Activated CD8-positive, alpha-beta T cell treated with anti-CD3 and anti-CD28 coated beads, Interleukin-2, amount 10 ng/mL, durations not matched to agents 7 days and 5 days (primary cell): Measurements from ENCODE around the gene TBCD. TPM values are rescaled to one million over a fixed set of nuclear protein-coding genes. Genes with fewer than 3 reads are reported as not detected.

ENCODE experiments used
- ATAC-seq: fragments of 150-1000 bp; cut with Tn5 transposase; one replicate; pipeline ENCODE4 v1.10.0; 2021; ENCODE audit warnings: moderate library complexity
- CTCF ChIA-PET: fragments of 350-600 bp; sonication (Branson Sonifier 250); formaldehyde crosslinking; loops from one replicate; lab custom pipeline; 2021; ENCODE audit warnings: antibody characterized with exemption; lab: Charles Lee
- POLR2A ChIA-PET: fragments of 350-600 bp; sonication (Branson Sonifier 250); formaldehyde crosslinking; loops from one replicate; lab custom pipeline; 2021; ENCODE audit warnings: antibody characterized with exemption; lab: Charles Lee
- DNase-seq: peaks from one replicate; pipeline ENCODE4 v3.0.0-alpha.2; 2020
- H3K27ac Mint-ChIP-seq: one replicate; pipeline ENCODE4 v1.8.0; 2021; ENCODE audit warnings: mild to moderate bottlenecking, mixed read lengths
- H3K27me3 Mint-ChIP-seq: one replicate; pipeline ENCODE4 v1.8.0; 2021; ENCODE audit warnings: low read depth, mixed read lengths
- H3K36me3 Mint-ChIP-seq: one replicate; pipeline ENCODE4 v1.8.0; 2021; ENCODE audit warnings: low read depth, mixed read lengths
- H3K4me1 Mint-ChIP-seq: one replicate; pipeline ENCODE4 v1.8.0; 2021; ENCODE audit warnings: low read depth, mixed read lengths
- H3K4me3 Mint-ChIP-seq: one replicate; pipeline ENCODE4 v1.8.0; 2021; ENCODE audit warnings: mild to moderate bottlenecking, mixed read lengths
- H3K9me3 Mint-ChIP-seq: one replicate; pipeline ENCODE4 v1.8.0; 2022; ENCODE audit warnings: mixed read lengths; ENCODE audit not compliant: insufficient read depth
- total RNA-seq, 2 experiments: library from RNA; stranded (reverse); gene quantifications; one replicate each; pipeline ENCODE4 v1.2.3, GENCODE V29; 2021

Gene TBCD
- total RNA-seq, 2 experiments from 2014 or later: 112 to 122 TPM

DNA sequence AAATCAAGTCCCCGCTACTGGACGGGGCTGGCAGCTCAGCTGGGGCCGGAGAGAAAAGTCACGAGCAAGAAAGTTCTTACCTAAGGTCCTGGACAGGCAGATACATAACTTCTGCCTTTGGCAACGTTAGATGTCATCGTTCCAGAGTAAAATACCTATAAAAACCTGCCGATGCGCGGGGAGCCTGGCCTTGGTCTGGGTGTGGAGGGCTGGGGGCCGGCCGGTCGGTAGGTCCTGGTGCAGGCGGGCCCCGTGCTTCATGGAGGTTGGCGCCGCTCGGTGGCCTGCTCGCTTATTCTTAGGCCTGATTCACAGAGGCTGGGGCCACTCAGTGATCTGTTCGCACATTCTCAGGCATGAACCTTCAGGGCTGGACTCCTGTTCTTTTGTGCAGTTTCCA, 121.7 kb downstream of the TBCD start:
- ChIA-PET POLR2A (no interaction called here), CTCF (no interaction called here)
- ATAC-seq (no peak), DNase-seq (no peak)
- Mint-ChIP-seq H3K27ac (no peak overlapping the region), H3K4me1 (peaks cover 33% of the 10 kb centered on the region), H3K36me3 (peaks cover 25% of the 10 kb centered on the region), H3K27me3 (no peaks in the 10 kb centered on the region), H3K4me3 (no peak overlapping the region), H3K9me3 (no peaks in the 10 kb centered on the region)

DNA sequence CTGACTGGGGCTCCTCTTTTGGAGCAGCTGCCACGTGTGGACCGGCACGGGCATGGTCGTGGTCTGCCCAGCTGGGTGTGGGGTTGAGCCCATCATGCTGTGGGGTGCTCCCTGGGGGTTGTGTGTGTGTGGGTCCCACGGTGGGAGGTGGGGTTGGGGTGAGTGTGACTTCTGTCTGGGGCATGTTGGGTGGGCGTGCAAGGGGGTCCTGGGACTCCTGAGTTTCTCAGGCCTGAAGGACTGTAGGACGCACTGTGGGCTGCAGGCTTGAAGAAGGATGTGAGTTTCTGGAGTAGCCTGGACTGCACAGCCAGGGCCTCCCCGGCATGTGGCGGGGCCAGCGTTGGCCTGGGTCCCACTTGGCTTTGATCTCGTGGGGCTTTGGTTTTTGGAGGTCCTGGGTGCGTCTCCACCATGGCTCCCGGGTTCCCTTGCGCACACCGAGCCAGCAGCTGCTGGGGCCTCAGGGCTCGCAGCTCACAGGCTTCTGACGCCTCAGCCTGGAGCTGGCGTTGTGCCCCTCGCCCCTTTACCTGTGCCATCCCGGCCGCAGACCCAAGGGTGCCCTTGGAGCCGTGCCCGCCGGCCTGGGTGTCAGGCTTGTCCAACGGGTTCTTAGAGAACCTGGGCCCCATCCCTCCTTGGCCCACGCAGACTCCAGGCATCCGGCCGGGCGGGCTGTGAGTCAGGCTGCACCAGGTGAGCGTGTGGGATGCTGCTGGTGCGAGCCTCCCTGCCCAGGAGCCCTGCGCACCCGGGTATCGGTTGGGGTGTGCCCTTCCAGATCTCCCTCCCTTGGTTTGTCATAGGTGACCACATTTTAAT, 122.4 kb downstream of the TBCD start:
- CTCF ChIA-PET: interaction anchor here (0.9 to 1.8 kb wide), 2 partner anchors 30 to 92 kb away, joined by 3 to 4 read pairs; no protein-coding TSS in a partner anchor
- no peak for ATAC-seq
- Mint-ChIP-seq H3K4me1 (peaks cover 40% of the 10 kb centered on the region), H3K4me3 (no peak overlapping the region), H3K36me3 (peaks cover 30% of the 10 kb centered on the region), H3K27me3 (no peaks in the 10 kb centered on the region), H3K9me3 (no peaks in the 10 kb centered on the region), H3K27ac (no peak overlapping the region)
- DNase-seq: no peak
- POLR2A ChIA-PET: interaction anchor here (0.8 kb wide), 1 partner anchor 10 kb away, joined by 5 read pairs; no protein-coding TSS in a partner anchor

DNA sequence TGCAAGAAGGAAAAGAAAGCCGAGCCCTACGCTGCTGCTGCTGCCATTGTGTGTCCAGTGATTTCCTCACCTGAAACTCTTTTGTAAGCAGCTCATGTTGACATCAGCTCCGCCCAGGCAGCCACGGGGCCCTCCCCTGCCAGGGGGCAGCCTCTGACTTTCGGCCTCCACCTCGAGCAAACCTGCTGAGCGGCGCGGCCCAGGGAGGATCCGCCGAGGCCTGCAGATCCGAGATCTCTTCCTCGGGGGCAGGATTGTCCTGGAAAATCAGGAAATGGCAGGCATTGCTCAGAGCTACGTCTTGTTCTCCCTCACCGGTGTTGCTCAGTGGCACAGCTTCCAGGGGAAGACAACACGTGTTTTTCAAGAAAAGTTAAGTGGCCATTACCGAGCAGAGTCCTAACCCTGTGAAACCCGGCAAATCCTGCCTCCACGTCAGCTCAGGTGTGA, 123.6 kb downstream of the TBCD start:
- Mint-ChIP-seq H3K4me3 (no peak overlapping the region), H3K4me1 (peaks cover 50% of the 10 kb centered on the region), H3K27me3 (no peaks in the 10 kb centered on the region), H3K36me3 (peaks cover 33% of the 10 kb centered on the region), H3K27ac (no peak overlapping the region), H3K9me3 (no peaks in the 10 kb centered on the region)
- DNase-seq (no peak), ATAC-seq (no peak)
- CTCF ChIA-PET: interaction anchor here (1.2 to 1.8 kb wide), 2 partner anchors 15 to 31 kb away, joined by 4 read pairs; no protein-coding TSS in a partner anchor
- POLR2A ChIA-PET: no interaction called here

DNA sequence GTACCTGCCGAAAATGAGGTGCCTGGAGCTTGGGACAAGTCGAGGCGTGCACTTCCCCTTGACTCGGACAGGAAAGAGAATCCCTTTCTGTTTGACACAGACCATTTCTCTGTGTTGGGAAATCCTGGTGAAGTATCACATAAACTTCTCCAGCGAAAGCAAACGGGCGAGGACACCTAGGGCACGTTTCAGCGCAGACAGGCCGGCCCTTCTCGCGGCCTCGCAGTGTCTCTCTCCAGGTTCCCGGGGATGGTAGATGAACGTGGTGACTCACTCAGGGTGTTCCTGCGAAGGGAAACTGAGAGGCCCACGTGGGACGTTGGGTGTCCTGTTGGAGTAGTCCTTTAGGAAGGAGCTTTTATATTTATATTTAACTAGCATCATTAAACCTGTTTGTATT, 124.3 kb downstream of the TBCD start:
- no peaks in the 10 kb centered on the region for H3K27me3 Mint-ChIP-seq
- H3K4me3 Mint-ChIP-seq: no peak overlapping the region
- H3K27ac Mint-ChIP-seq: no peak overlapping the region
- DNase-seq: no peak
- peaks cover 52% of the 10 kb centered on the region for H3K4me1 Mint-ChIP-seq
- CTCF ChIA-PET: interaction anchor here (1.2 to 1.8 kb wide), 2 partner anchors 16 to 32 kb away, joined by 4 read pairs; no protein-coding TSS in a partner anchor
- H3K36me3 Mint-ChIP-seq: peaks cover 27% of the 10 kb centered on the region
- no peak for ATAC-seq
- no peaks in the 10 kb centered on the region for H3K9me3 Mint-ChIP-seq
- POLR2A ChIA-PET: no interaction called here

DNA sequence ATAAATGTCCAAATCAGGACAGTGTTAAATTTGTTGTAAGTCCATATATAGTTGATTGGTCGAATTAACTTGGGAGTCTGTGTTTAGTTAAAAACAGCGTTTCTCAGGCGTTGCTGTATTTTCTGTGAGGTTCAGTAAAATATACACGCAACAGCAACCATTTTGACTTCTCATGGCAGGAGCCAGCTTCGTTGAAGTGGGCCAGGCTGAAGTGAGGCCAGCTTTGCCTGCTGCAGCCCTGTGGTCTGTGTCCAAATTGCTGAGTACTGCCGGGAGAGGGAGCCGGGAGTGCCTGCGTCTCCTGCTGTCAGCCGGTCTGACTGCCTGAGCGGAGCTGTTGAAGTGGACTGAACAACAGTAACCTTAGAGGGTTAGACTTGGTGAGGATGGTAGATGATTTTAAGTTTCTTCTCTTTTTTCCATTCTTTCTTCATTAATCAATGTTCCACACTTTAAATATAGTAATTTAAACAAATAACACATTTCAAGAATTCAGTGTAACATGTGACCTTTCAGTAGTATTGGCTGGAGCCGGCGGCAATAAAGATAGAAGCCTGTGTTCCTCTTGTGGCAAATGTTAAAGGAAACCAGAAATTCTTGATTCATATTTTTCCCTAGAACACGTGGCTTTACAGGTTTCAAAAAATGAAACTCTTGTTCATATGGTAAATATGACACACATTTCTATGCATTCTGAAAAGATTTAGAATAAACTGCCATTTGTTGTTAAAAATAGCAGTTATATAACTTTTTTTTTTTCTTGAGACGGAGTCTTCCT, 124.9 kb downstream of the TBCD start:
- CTCF ChIA-PET: no interaction called here
- DNase-seq (no peak), ATAC-seq (no peak)
- no peak overlapping the region for H3K4me3 Mint-ChIP-seq
- POLR2A ChIA-PET: interaction anchor here (2.4 kb wide), 1 partner anchor 12 kb away, joined by 9 read pairs; no protein-coding TSS in a partner anchor
- H3K9me3 Mint-ChIP-seq: no peaks in the 10 kb centered on the region
- H3K27me3 Mint-ChIP-seq: no peaks in the 10 kb centered on the region
- H3K27ac Mint-ChIP-seq: no peak overlapping the region
- H3K4me1 Mint-ChIP-seq: peaks cover 56% of the 10 kb centered on the region
- peaks cover 25% of the 10 kb centered on the region for H3K36me3 Mint-ChIP-seq

DNA sequence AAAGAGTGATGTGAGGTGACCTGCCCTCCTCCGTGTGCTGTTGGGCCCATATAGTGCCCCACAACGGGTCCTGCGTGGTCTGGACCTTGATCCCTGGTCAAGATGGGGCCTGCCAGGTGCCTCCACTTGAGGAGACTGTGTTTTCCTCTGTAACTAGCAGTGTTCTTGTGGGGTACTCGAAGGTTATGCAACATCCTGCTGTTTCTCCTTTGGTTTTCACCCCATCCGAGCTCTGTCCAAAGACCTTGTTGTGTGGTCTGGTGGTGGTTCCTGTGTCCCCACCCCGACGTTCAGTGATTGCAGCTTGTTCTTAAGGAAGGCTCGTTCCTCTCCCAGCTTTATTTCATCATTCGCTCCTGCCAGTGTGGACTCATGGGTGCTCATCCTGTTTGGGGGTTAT, 126.7 kb downstream of the TBCD start:
- no peak for ATAC-seq
- Mint-ChIP-seq H3K4me1 (peaks cover 74% of the 10 kb centered on the region), H3K4me3 (no peak overlapping the region), H3K27me3 (no peaks in the 10 kb centered on the region), H3K27ac (peak overlapping the region; percentile 17), H3K36me3 (peaks cover 22% of the 10 kb centered on the region), H3K9me3 (no peaks in the 10 kb centered on the region)
- CTCF ChIA-PET: no interaction called here
- POLR2A ChIA-PET: interaction anchor here (2.4 kb wide), 1 partner anchor 14 kb away, joined by 9 read pairs; no protein-coding TSS in a partner anchor
- no peak for DNase-seq

DNA sequence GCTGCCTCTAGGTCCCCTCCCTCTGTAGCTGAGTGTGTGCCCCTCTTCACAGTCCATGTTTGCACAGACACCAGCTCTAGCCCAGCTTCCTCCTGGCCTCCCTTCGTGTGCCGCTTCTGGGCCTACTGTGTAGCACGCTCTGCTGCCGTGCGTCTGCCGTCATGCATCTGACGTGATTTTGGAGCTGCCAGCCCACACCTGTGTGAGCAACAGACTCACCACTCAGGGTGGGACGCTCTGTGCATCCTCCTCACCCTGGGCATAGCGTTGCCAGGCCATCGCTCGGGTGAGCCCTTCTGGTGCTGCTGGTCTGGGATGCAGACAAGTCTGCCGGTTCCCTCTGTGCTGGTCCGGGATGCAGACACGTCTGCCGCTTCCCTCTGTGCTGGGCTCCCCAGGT, 127.4 kb downstream of the TBCD start:
- Mint-ChIP-seq H3K27ac (no peak overlapping the region), H3K27me3 (no peaks in the 10 kb centered on the region), H3K9me3 (no peaks in the 10 kb centered on the region), H3K4me1 (peaks cover 81% of the 10 kb centered on the region), H3K36me3 (peaks cover 28% of the 10 kb centered on the region), H3K4me3 (no peak overlapping the region)
- POLR2A ChIA-PET: interaction anchor here (2.4 kb wide), 1 partner anchor 15 kb away, joined by 9 read pairs; no protein-coding TSS in a partner anchor
- CTCF ChIA-PET: no interaction called here
- DNase-seq: no peak
- ATAC-seq: no peak

DNA sequence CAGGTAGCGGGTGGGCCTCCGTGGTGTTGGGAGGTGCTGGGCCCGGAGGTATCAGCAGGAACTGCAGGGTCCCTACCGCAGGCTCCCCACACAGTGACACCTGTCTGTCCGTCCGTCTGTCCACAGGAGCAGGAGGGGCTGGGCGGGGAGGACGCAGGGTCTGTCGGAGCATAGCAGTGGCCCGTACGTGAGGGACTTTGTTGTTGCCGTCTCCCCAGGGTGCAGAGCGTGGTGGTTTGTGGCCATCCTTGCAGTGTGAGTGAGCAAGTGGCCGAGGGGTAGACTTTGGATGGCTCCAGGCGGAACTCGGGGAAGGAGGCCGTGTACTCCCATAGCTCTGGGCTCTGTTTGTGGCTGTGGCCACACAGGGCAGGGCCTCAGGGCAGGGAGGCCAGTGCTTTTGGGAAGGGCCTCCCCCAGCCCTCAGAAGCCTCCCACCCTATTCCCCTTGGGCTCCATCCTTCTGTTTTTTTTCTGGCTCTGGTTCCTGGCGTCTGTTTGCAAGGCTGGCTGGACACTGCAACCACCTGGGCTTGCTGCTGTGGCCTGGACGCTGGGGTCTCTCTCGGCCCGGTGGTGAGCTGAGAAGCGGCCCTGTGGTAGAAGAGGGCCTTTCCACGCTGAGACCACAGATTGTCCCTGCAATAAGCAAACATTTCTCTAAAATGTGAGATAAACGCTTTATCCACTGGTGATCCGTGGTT, 128.9 kb downstream of the TBCD start:
- DNase-seq: no peak
- CTCF ChIA-PET: interaction anchor here (1.4 kb wide), 1 partner anchor 17 kb away, joined by 5 read pairs; no protein-coding TSS in a partner anchor
- Mint-ChIP-seq H3K4me1 (peaks cover 92% of the 10 kb centered on the region), H3K4me3 (no peak overlapping the region), H3K36me3 (peaks cover 28% of the 10 kb centered on the region), H3K27ac (no peak overlapping the region), H3K27me3 (no peaks in the 10 kb centered on the region), H3K9me3 (no peaks in the 10 kb centered on the region)
- ATAC-seq: no peak
- POLR2A ChIA-PET: interaction anchor here (0.8 kb wide), 1 partner anchor 320 kb away, joined by 3 read pairs; no protein-coding TSS in a partner anchor

DNA sequence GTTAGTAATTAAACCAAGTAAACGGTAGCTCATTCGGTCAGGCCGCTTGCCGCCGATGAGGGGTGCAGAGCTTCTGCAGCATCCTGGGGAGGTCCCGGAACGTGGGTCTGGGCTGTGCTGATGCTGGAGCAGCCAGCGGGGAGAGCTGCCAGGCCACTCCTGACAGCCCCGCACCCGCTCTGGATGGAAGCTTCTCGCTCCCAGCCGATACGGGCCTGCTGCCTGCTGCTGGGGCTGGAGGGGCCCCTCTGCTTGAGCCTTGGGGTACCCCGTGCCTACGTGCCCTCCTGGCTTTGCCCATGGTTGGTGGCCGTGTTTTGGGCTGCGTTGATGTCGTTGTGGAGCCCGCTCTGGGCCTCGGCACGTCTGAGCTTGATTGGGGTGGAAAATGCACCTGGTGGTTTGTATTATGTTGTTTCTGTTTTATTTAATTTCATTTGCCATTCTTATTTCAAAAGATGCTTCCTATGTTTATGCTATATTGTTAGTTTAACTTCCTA, 129.5 kb downstream of the TBCD start:
- Mint-ChIP-seq H3K4me1 (peaks cover 94% of the 10 kb centered on the region), H3K27ac (peak overlapping the region; percentile 95), H3K36me3 (peaks cover 30% of the 10 kb centered on the region), H3K27me3 (no peaks in the 10 kb centered on the region), H3K4me3 (no peak overlapping the region), H3K9me3 (no peaks in the 10 kb centered on the region)
- ChIA-PET CTCF (interaction anchor here (1.4 kb wide), 1 partner anchor 17 kb away, joined by 5 read pairs; no protein-coding TSS in a partner anchor), POLR2A (interaction anchor here (0.8 kb wide), 1 partner anchor 319 kb away, joined by 3 read pairs; no protein-coding TSS in a partner anchor)
- ATAC-seq (no peak), DNase-seq (no peak)

DNA sequence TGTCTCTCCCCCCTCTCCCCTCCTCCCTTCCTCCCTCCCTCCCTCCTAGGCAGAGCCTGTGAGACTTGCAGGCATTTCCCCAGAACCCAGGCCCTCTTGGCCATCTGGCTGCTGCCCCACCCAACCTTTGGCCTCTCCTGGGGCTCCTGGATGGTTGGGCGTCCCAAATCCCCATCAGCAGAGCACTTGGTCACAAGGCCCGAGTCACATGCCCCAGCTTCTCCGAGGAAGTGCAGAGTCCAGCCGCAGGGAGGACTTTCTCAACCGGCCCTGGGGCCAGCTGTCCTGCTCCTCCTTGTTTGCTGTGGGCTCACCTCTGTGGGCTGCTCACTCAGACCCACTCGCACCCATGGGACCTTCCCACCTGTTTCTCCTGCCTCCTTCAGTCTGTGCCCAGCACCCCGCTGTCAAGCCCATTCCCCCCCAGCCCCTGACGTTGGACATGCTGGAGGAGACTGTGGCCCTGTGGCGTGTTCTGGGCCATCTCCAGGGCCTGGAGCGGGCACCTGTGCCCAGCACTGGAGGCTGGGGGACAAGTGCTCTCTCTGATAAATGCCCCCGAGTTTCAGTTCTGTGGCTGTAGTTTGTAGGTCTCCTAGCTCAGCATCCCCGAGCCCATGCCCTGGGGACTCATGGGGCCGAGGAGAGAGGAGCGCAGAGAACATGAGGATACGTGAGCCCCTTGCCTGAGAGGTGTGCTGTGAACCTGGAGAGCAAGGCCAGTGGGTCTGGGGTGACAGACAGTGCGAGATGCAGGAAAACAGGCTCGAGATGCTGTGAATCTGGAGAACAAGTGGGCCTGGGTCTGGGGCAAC, 130.2 kb downstream of the TBCD start:
- H3K27me3 Mint-ChIP-seq: no peaks in the 10 kb centered on the region
- CTCF ChIA-PET: interaction anchor here (1.4 kb wide), 1 partner anchor 18 kb away, joined by 5 read pairs; no protein-coding TSS in a partner anchor
- POLR2A ChIA-PET: interaction anchor here (3.9 kb wide), 1 partner anchor 17 kb away, joined by 41 read pairs; no protein-coding TSS in a partner anchor
- H3K36me3 Mint-ChIP-seq: peaks cover 34% of the 10 kb centered on the region
- peaks cover 93% of the 10 kb centered on the region for H3K4me1 Mint-ChIP-seq
- H3K27ac Mint-ChIP-seq: peak overlapping the region; percentile 95
- H3K4me3 Mint-ChIP-seq: peak overlapping the region; percentile 74
- no peaks in the 10 kb centered on the region for H3K9me3 Mint-ChIP-seq
- no peak for ATAC-seq
- no peak for DNase-seq
